HG03060 (cell line): ENCODE measurements around the gene LRTM2.

Experiments
- ATAC-seq: cut with Tn5 transposase; IDR thresholded peaks from one replicate; pipeline ENCODE4 v1.9.1; 2021; ENCODE audit warnings: low read depth, moderate number of reproducible peaks; ENCODE audit not compliant: unreplicated experiment

LRTM2 gene

DNA sequence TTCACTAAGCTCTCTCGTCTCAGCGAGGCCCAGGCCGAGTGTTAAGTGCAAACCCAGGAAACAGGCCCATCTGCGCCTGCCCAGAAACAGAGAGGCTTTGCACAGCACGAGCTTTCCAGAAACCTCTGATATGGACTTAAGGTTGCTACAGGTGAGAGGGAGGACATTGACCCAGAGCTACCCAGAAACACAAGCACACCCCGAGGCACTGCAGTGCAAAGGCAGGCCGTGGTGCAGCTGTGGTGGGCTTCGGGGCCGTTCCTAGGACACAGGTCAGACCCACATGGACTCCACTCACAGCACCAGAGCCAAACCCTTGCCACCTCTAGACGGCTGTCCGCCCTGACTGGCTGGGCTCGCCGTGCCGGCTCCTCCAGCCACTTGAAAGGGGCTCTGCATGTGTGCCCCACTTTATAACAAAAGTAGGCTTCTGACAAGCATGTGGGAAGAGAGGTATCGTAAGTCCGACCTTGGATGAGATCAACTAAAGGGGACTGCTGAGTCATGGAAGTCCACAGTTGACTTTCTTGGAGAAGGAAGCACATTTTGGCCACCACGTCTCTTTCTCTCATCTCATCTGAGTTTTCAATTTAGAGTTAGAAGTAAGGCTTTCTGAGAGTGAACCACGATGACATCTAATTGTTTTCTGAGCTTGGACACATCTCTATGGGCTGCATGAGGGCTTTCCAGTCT is 59.9 kb downstream of the LRTM2 start:
- no peak for ATAC-seq

DNA sequence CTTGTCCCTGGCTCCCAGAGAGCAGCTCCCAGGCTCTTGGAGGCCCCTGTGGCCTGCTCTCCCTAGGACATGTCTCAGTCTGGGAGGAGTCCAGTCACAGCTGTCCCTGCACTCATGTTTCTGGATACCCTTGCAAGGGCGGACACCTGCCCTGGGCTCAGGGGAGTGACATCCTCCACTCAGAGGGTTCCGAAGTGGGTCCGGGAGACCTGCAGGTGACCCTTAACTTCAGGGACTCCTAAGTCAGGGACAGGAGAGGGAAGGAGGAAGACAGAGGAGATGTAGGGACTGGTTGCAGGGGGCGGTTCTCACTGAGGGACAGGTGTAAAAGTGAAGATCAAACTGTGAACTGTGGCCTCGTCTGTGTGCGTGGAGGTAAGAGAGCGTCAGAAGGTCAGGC is 60.5 kb downstream of the LRTM2 start:
- no peak for ATAC-seq

DNA sequence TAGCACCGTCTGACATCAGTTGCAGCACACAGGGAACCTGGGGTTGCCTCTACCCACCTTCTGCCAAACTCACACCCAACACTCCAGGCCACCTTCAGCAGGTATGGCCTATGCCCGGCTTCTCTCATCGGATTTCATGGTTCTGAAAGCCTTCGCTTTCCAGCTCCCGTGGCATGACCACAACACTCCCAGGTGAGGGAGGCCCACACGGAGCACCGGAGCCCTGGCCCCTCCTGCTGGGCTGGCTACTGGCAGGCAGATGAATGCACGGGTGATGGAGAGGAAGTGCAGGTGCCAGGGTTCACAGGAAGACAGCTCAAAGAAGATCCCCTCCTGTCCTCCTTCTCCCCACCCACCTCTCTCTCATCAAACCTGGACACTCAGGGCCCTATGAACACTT is 60.9 kb downstream of the LRTM2 start:
- no peak for ATAC-seq

DNA sequence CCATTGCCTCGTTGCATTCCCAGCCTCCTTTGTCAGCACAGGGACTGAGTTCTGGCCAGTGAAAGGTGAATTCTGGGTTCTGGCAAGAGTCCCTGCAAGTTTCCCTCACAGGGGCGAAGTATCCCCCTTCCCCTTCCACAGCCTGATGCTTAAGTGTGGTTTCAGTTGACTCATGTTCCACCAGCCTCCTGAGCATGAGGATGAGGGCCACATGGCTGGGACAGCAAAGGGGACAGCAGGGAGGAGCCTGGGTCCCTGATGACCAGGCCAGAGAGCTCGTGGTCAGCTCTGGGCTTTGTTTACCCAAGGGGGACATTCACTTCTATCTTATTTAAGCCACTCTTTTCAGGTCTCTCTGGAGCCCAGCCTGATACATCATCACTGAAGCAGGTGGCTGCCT is 61.6 kb downstream of the LRTM2 start:
- no peak for ATAC-seq

DNA sequence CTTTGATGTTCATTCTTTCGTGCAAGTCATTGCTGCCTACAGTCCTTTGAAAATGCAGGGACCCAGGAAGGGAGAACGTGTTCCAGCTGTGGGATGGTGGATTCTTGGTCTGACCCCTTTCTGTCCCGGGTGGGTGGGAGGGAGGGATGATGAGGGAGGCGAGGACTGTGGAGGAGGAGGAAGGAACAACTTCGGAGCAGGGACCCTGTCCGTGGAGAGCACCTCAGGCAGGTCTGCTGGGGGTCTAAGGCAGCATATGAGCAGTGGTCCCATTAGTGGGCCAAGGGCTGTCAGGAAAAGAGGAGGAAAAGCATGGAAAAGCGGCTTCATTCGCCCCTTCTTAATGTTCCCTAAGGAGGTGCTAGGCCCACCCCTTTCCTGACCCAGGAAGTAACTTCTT is 62.0 kb downstream of the LRTM2 start:
- no peak for ATAC-seq

DNA sequence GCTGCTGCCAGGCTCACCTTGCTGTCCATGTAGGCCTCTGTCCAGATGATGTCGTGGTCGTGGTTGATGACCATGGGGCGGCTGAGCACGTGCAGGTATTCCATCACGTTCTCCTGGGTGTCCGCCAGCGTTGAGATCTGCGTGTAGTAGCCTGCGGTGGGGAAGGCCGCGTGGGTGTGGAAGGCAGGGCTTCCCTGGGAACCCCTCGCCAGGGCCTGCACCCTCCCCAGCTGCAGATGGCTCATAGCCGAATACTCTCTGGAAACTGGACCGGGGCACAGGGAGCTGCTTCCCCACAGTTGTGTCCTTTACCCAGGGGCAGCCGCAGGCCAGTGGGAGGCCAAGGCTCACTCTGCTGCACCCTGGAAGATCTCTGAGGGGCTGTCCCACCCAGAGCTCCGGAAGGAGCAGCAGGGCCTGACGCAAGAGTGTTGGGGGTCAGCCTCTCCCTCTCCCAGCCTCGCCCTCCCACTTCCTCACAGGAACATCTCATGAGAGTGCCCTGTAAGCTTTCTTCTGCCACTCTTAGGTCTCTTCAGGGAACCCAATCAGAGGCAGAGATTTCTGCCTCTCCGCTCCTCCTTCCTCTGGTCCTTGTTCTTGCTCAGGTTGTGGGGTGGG is 62.6 kb downstream of the LRTM2 start:
- ATAC-seq = no peak

DNA sequence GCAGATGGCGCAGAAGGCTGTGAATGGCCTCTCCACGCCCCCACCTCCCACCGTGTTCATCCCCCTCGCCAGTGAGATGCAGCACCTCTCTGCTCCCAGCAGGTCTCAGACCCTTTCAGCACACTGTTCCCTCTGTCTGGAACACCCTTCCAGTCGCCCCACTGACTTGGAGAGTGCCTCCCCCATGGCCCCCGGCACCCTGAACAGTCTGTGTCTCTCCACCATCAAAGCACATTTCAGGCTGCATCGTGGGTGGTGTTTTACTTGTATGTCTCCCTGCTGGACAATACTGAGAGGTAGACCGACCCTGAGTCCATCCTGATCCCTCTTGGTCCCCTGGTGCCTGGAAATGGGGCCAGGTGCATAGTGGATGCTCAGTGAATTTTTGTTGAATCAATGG is 63.1 kb downstream of the LRTM2 start:
- ATAC-seq = no peak

DNA sequence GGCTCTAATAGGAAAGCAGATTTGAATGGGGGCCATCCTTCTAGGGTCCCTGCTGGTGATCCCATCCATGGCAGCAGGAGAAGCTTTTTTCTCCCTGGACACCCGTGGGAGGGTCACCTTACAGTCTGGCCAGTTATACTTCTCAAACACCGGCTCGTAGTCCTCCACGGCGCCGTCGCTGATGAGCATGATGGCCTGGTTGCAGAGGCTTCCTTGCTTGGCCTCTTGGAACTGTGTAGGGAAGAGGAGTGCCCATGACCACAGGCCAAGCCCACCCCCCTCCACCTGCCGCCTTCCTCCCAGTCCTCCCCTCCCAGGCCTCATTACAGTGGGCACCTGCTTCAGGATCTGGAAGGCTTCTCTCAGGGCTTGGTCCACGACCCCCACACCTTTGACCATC is 64.3 kb downstream of the LRTM2 start:
- ATAC-seq = no peak

DNA sequence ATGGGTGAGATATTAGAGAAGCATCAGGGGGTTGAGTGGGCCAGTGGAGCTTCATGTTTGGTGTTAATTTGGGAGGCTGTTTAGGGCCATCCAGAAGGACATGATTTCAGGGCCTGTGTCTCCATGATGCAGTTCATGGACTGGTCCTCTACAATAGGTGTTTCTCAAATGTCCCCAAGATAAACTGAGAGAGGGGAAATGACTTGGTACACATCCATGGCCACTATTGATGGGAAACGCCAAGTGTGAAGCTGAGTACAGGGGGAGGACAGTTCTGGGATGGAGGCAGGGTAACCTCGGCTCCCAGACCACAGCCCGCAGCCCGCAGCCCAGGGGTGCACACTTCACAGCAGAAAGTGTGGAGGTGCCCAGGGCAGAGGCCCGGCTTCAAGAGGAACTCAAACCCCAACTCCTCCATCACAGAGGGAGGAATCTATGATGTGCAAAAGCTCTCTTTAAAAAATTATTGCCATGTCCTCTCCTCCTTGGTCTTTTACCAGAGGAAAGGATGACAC is 64.8 kb downstream of the LRTM2 start:
- ATAC-seq = no peak

DNA sequence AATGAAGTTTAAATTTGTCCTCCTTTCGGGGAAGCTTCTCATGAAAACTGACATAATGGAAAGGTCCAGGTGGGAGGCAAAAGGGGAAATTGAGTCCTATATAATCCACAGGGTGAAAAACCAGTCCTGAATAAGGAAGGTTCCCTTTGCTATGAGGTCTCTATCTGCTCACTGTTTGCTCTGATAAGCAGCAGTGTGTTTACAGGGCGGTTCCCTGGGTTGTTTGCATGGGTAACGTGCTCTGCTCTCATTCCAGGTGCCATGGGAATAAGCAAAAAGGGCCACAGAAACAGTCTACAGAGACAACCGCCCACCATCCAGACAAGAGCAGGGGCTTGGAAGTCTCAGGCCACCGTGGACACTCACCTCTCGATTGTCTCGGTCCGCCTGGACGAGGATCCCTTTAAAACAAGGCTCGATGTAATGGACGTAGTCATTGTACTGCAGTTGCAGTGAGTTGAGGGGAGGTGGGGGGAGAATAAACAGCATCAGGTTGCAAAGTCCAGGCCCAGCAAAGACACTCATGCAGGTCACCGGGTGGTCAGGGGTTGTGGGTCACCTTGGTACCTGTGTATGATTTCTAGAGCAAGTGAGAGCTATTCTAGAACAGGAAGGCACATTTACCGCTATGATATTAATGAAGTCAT is 65.4 kb downstream of the LRTM2 start:
- ATAC-seq = no peak
